H1 (cell line): ENCODE measurements around the gene RHBDD1. TPM values are rescaled to one million over a fixed set of nuclear protein-coding genes. Genes with fewer than 3 reads are reported as not detected.

ENCODE experiments used
- BCL11A ChIP-seq, 2 experiments: IDR thresholded peaks; one replicate each; pipeline ENCODE4 v1.6.1; 2011; ENCODE audit warnings: low read depth in 2 of 2, low read length in 2 of 2, mild to moderate bottlenecking in 2 of 2
- E2F6 ChIP-seq: IDR thresholded peaks from 2 replicates; pipeline ENCODE4 v1.6.1; 2012; ENCODE audit warnings: inconsistent platforms
- RAD21 ChIP-seq, 2 experiments: IDR thresholded peaks in 1 of 2; conservative IDR thresholded peaks in 1 of 2; 2 replicates each; pipeline ENCODE4 v1.6.1; 2011; ENCODE audit warnings: low read depth in 2 of 2, low read length in 2 of 2, improper control_type of control experiment in 1 of 2, inconsistent platforms in 1 of 2, mild to moderate bottlenecking in 1 of 2, moderate library complexity in 1 of 2
- TAF1 ChIP-seq: IDR thresholded peaks from 2 replicates; pipeline ENCODE4 v1.6.1; 2011; ENCODE audit warnings: mild to moderate bottlenecking, low read depth, low read length
- TCF12 ChIP-seq: IDR thresholded peaks from 2 replicates; pipeline ENCODE4 v1.6.1; 2011; ENCODE audit warnings: low read depth, mild to moderate bottlenecking, low read length
- ZNF274 ChIP-seq: IDR thresholded peaks from 2 replicates; pipeline ENCODE4 v1.7.0; 2012; ENCODE audit warnings: low read length, borderline replicate concordance; ENCODE audit errors: extremely low read depth
- polyA plus RNA-seq, 7 experiments: library from polyadenylated mRNA; depleted of rRNA in 3 of 7; stranded (reverse) in 5 of 7; unstranded in 2 of 7; fragments of >200 nt in 5 of 7; fragments of 200-250 nt in 2 of 7; gene quantifications; 1 replicate in 5 of 7; 2 replicates in 1 of 7; 4 replicates in 1 of 7; pipeline versions ENCODE4 v1.2.1 to v1.2.3, GENCODE V29; 2011 to 2013; ENCODE audit warnings: missing spikeins in 2 of 7, mixed read lengths in 2 of 7
- total RNA-seq: library from RNA; stranded (reverse); fragmentation: NEBNext Ultra II Directional; extraction: Animal tissue kit (Norgen Biotek cat#: 25700); gene quantifications from 2 replicates; pipeline ENCODE4 v1.2.1, GENCODE V29; 2021

The RHBDD1 gene
- total and polyA plus RNA-seq, 2 of the 8 experiments (the other 6 are each of a cell fraction or from before 2014, with no cell fraction given): 10.5 to 23.1 TPM

GRCh38 chr2:226877491-226877890, 41.6 kb downstream of the RHBDD1 start (continued):
- TF ChIP-seq E2F6 (no peak), RAD21 (IDR thresholded peaks at IDR 0.05 in 1 of 2, conservative IDR thresholded peaks at IDR 0.05 in 1 of 2; ENCODE audit: low read depth in 2 of 2, low read length in 2 of 2) (no peak), TCF12 (no peak), BCL11A (IDR thresholded peaks at IDR 0.05; ENCODE audit: low read depth in 2 of 2, low read length in 2 of 2) (no peak), ZNF274 (no peak), TAF1 (no peak)
